GM23248 (cell line): ENCODE results near the gene GCC1. TPM values are rescaled to one million over a fixed set of nuclear protein-coding genes. Genes with fewer than 3 reads are reported as not detected.

Experiments used
- DNase-seq: peaks from one replicate; pipeline ENCODE4 v3.0.0-alpha.2; 2015
- H2AFZ ChIP-seq: fragments of 200-600 bp; sonication (generic); 2 replicates; pipeline ENCODE4 v1.6.1; 2016; ENCODE audit warnings: antibody characterized with exemption
- H3F3A ChIP-seq: fragments of 200-600 bp; sonication (generic); 2 replicates; pipeline ENCODE4 v1.6.1; 2016; ENCODE audit warnings: mild to moderate bottlenecking, antibody characterized with exemption, mixed run types; ENCODE audit not compliant: insufficient read depth
- H3K27ac ChIP-seq: fragments of 200-600 bp; sonication (generic); 2 replicates; pipeline ENCODE4 v1.5.1; 2016; ENCODE audit warnings: mild to moderate bottlenecking
- H3K27me3 ChIP-seq: fragments of 200-600 bp; sonication (generic); replicated peaks from 2 replicates; pipeline ENCODE4 v1.6.1; 2016; ENCODE audit warnings: mild to moderate bottlenecking; ENCODE audit not compliant: insufficient read depth
- H3K36me3 ChIP-seq: fragments of 200-600 bp; sonication (generic); 2 replicates; pipeline ENCODE4 v1.6.1; 2016; ENCODE audit warnings: low read depth, mild to moderate bottlenecking
- H3K4me1 ChIP-seq: fragments of 200-600 bp; sonication (generic); 2 replicates; pipeline ENCODE4 v1.6.1; 2016; ENCODE audit warnings: mild to moderate bottlenecking; ENCODE audit not compliant: insufficient read depth
- H3K4me2 ChIP-seq: fragments of 200-600 bp; sonication (generic); one replicate; pipeline ENCODE4 v1.6.1; 2016; ENCODE audit warnings: mild to moderate bottlenecking; ENCODE audit not compliant: unreplicated experiment
- H3K4me3 ChIP-seq: fragments of 200-600 bp; sonication (generic); 2 replicates; pipeline ENCODE4 v1.5.1; 2016; ENCODE audit warnings: mild to moderate bottlenecking
- H3K79me2 ChIP-seq: fragments of 200-600 bp; sonication (generic); 2 replicates; pipeline ENCODE4 v1.6.1; 2016; ENCODE audit warnings: mild to moderate bottlenecking; ENCODE audit not compliant: insufficient read depth
- H3K9ac ChIP-seq: fragments of 200-600 bp; sonication (generic); 2 replicates; pipeline ENCODE4 v1.6.1; 2016; ENCODE audit warnings: mild to moderate bottlenecking
- H3K9me2 ChIP-seq: fragments of 200-600 bp; sonication (generic); 2 replicates; pipeline ENCODE4 v1.6.1; 2016; ENCODE audit warnings: mixed run types, mild to moderate bottlenecking, moderate library complexity; ENCODE audit not compliant: insufficient read depth
- H3K9me3 ChIP-seq: fragments of 200-600 bp; sonication (generic); one replicate; pipeline ENCODE4 v1.6.1; 2017; ENCODE audit warnings: low read depth
- H4K20me1 ChIP-seq: fragments of 200-600 bp; sonication (generic); 2 replicates; pipeline ENCODE4 v1.6.0; 2016; ENCODE audit not compliant: insufficient read depth
- EZH2 ChIP-seq: fragments of 200-600 bp; sonication (generic); IDR thresholded peaks from 2 replicates; pipeline ENCODE4 v1.6.1; 2018; ENCODE audit warnings: antibody characterized with exemption, mild to moderate bottlenecking; ENCODE audit not compliant: insufficient read depth, poor library complexity, severe bottlenecking
- EZH2phosphoT487 ChIP-seq: fragments of 200-600 bp; sonication (generic); IDR thresholded peaks from 2 replicates; pipeline ENCODE4 v1.6.1; 2018; ENCODE audit warnings: antibody characterized with exemption, moderate library complexity, mild to moderate bottlenecking, low read depth; ENCODE audit not compliant: insufficient read depth
- WGBS, 2 experiments: methylation state at CpG; one replicate each; pipeline ENCODE4 v1.1.6; 2015 to 2017; ENCODE audit warnings: low lambda C conversion rate in 2 of 2, low coverage in 1 of 2; ENCODE audit errors: missing lambda C conversion rate in 2 of 2; 5-methylcytosine and 5-hydroxymethylcytosine counted together
- in situ Hi-C: fragments of 300-500 bp; cut with MboI; formaldehyde crosslinking; loops from 2 replicates; pipeline ENCODE4 v1.15.0; 2020
- polyA plus RNA-seq: library from polyadenylated mRNA; unstranded; fragments of >200 nt; fragmentation: Nextera tagmentation; extraction: Ambion mirVana; gene quantifications from 2 replicates; pipeline ENCODE4 v1.2.1, GENCODE V29; 2016
- total RNA-seq: library from RNA; depleted of rRNA; stranded (reverse); fragments of >200 nt; shearing (Covaris generic); gene quantifications from 2 replicates; pipeline ENCODE4 v1.2.3, GENCODE V29; 2014; rRNA removed

GCC1 gene
- total and polyA plus RNA-seq, 2 experiments from 2014 or later = 13.8 to 17.9 TPM

GRCh38 chr7:127532736-127533135, 52.7 kb downstream of the GCC1 start:
- Histone ChIP-seq H2AFZ (no peak overlapping the region), H3K36me3 (no peaks in the 10 kb centered on the region), H3K9me2 (no peaks in the 10 kb centered on the region), H3K27me3 (peaks cover 46% of the 10 kb centered on the region), H3K9ac (no peak overlapping the region), H3K27ac (no peak overlapping the region), H3K79me2 (no peaks in the 10 kb centered on the region), H3K4me1 (no peaks in the 10 kb centered on the region), H3K4me3 (no peak overlapping the region), H3F3A (no peaks in the 10 kb centered on the region), H3K9me3 (no peaks in the 10 kb centered on the region), H3K4me2 (no peak overlapping the region), H4K20me1 (no peaks in the 10 kb centered on the region)
- TF ChIP-seq EZH2phosphoT487 (no peak), EZH2 (no peak)
- DNase-seq = no peak
- in situ Hi-C loops = no loop called here

DNA sequence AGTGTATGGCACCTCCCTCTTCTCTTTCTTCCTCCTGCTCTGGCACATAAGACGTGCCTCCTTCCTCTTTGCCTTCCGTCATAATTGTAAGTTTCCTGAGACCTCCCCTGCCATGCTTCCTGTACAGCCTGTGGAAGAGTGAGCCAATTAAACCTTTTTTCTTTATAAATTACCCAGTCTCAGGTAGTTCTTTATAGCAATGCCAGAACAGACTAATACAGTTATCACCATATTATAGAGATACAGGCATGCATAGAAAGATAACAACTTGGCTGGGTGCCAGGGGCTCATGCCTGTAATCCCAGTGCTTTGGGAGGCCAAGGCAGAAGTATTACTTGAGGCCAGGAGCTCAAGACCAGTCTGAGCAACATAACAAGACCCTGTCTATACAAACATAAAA, 53.2 kb downstream of the GCC1 start:
- no peaks in the 10 kb centered on the region for H3K79me2 ChIP-seq
- no peak overlapping the region for H3K9ac ChIP-seq
- no peaks in the 10 kb centered on the region for H3K36me3 ChIP-seq
- TF ChIP-seq EZH2phosphoT487 = no peak
- TF ChIP-seq EZH2 = no peak
- H3K9me2 ChIP-seq = no peaks in the 10 kb centered on the region
- no peak overlapping the region for H3K4me3 ChIP-seq
- 30 to 40% methylated on average over 2 of the region's 2 CpGs for WGBS, 2 experiments
- no peaks in the 10 kb centered on the region for H3K4me1 ChIP-seq
- no peak overlapping the region for H3K27ac ChIP-seq
- H3K27me3 ChIP-seq = peaks cover 40% of the 10 kb centered on the region
- DNase-seq = no peak
- in situ Hi-C loops = no loop called here
- H3K4me2 ChIP-seq = no peak overlapping the region
- no peaks in the 10 kb centered on the region for H3K9me3 ChIP-seq
- no peaks in the 10 kb centered on the region for H3F3A ChIP-seq
- H4K20me1 ChIP-seq = no peaks in the 10 kb centered on the region
- no peak overlapping the region for H2AFZ ChIP-seq

Other genes starting within 250 kb of the GCC1 start
- gene ZNF800, start 192.9 kb downstream of the GCC1 start, total RNA-seq = 16.9 and 19.9 TPM in 2 replicates
- 20.3 and 20.8 TPM in 2 replicates for gene ZNF800, start 192.9 kb downstream of the GCC1 start, polyA plus RNA-seq
- gene ARF5, start 2.8 kb upstream of the GCC1 start, total RNA-seq = 263 and 269 TPM in 2 replicates
- 207 and 220 TPM in 2 replicates for gene ARF5, start 2.8 kb upstream of the GCC1 start, polyA plus RNA-seq
- 3.8 TPM in 1 of 2 replicates, not detected in the other for gene FSCN3, start 8.1 kb upstream of the GCC1 start, total RNA-seq
- gene FSCN3, start 8.1 kb upstream of the GCC1 start, polyA plus RNA-seq = not detected in 2 replicates
- gene PAX4, start 32.5 kb upstream of the GCC1 start, total RNA-seq = not detected in 2 replicates
- not detected in 2 replicates for gene PAX4, start 32.5 kb upstream of the GCC1 start, polyA plus RNA-seq
- 174 and 184 TPM in 2 replicates for gene SND1, start 66.6 kb upstream of the GCC1 start, total RNA-seq
- gene SND1, start 66.6 kb upstream of the GCC1 start, polyA plus RNA-seq = 128 and 137 TPM in 2 replicates